Mononuclear cell (primary cell): ENCODE results near the gene ZCWPW1. TPM values are rescaled to one million over a fixed set of nuclear protein-coding genes. Genes with fewer than 3 reads are reported as not detected.

Experiments
- H3K27me3 ChIP-seq: 2 replicates; pipeline ENCODE4 v1.6.0; 2011; ENCODE audit warnings: low read length, control low read depth; ENCODE audit not compliant: insufficient read depth
- H3K4me1 ChIP-seq: 2 replicates; pipeline ENCODE4 v1.5.1; 2011; ENCODE audit warnings: mild to moderate bottlenecking, low read length, control low read depth; ENCODE audit not compliant: insufficient read depth
- H3K4me3 ChIP-seq: 2 replicates; pipeline ENCODE4 v1.5.1; 2011; ENCODE audit warnings: mild to moderate bottlenecking, low read length, moderate library complexity
- H3K9me3 ChIP-seq: 2 replicates; pipeline ENCODE4 v1.5.1; 2011; ENCODE audit warnings: low read depth, mild to moderate bottlenecking, control low read depth, low read length
- total RNA-seq: library from RNA; depleted of rRNA; stranded (reverse); fragments of >200 nt; gene quantifications from one replicate; pipeline ENCODE4 v1.2.3, GENCODE V29; 2012

The ZCWPW1 gene
- total RNA-seq, 1 donor: 3.3 TPM

DNA sequence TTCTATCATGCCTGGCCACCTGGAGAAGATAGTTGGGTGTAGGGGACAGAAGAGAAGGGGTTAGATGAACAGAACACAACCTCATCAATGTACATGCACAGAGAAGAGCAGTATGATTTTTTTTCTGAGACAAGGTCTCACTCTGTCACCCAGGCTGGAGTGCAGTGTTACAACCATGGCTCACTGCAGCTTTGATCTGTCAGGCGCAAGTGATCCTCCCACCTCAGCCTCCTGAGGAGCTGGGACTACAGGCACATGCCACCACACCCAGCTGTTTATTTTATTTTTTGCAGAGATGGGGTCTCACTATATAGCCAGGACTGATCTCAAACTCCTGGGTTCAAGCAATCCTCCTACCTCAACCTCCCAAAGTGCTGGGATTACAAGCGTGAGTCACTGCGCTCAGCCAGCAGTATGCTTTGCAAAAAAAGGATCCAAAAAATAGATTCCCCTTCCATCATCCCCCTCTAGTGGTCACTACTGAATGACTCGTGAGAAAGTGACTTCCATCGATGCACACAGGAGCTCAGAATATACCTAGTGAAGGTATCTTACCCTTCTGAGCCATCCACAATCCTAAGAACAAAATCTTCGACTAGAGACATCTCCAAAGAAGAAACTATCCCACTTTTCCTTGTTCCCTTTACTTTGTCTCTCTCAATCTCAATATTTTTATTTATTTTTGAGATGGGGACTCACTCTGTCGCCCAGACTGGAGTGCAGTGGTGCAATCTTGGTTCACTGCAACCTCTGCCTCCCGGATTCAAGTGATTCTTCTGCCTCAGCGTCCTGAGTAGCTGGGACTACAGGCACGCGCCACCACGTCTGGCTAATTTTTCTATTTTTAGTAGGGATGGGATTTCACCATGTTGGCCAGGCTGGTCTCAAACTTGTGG, 21.0 kb downstream of the ZCWPW1 start:
- H3K4me3 ChIP-seq: no peak overlapping the region
- H3K9me3 ChIP-seq: no peaks in the 10 kb centered on the region
- H3K4me1 ChIP-seq: peaks cover 7% of the 10 kb centered on the region
- H3K27me3 ChIP-seq: no peaks in the 10 kb centered on the region

DNA sequence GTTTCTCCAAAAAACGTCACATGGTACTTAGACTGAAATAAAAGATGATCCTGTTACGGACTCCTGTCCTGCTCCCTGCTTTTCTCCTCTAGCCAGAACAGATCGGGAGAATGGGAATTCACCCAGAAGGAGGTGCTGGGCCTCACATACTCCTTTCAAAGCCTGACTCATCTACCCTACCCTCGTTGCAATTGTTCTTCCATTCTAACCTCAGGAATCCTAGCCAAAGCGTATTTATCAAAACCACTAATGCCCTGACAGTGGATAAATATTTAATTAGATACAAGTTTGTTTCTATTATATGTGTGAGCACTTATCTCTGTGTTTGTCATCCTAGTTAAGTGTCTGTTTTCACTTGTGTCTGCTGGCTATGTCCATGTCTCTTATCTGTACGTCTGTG, 21.7 kb downstream of the ZCWPW1 start:
- Histone ChIP-seq H3K27me3 (no peaks in the 10 kb centered on the region), H3K4me1 (peaks cover 7% of the 10 kb centered on the region), H3K9me3 (no peaks in the 10 kb centered on the region), H3K4me3 (no peak overlapping the region)

DNA sequence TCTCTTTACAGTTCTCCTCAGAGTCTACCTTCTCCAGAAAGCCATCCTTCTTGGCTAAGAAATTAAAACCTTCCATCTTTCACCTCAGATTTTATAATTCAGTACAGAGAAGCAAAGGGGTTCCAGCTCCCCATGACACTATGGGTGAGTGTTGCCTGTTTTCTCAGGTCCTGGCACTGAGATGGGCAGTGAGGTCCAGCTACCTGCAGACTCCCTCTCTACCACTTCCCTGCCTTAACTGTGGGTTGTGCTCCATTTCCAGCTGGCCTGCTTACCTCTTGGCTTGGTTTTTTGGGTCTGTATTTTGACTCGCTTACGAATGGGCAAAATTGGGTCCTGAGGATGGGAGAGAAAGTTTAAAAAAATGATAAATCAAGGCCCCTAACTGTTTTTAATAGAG, 26.3 kb downstream of the ZCWPW1 start:
- H3K9me3 ChIP-seq: no peaks in the 10 kb centered on the region
- no peaks in the 10 kb centered on the region for H3K27me3 ChIP-seq
- H3K4me1 ChIP-seq: peaks cover 15% of the 10 kb centered on the region
- no peak overlapping the region for H3K4me3 ChIP-seq

DNA sequence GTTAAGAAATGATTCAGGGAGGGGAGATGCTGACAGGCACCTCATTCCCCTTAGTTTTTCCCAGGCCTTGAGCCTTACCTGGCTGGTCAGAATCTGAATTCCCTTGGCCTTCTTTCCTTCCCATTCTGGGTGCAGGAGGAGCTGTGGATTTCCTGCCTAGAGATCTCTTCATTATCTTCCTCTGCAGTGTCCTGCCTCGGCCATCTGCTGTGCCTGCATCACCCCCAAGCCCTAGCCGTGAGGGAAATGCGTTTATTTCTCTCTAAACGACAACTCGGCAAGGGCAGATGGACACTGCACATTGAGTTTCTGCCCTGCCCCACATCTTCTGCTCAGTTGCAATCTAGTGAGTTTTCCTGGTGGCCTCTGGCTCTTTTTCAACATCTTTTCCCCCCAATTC, 26.7 kb downstream of the ZCWPW1 start:
- Histone ChIP-seq H3K4me1 (peaks cover 19% of the 10 kb centered on the region), H3K27me3 (no peaks in the 10 kb centered on the region), H3K9me3 (no peaks in the 10 kb centered on the region), H3K4me3 (no peak overlapping the region)

DNA sequence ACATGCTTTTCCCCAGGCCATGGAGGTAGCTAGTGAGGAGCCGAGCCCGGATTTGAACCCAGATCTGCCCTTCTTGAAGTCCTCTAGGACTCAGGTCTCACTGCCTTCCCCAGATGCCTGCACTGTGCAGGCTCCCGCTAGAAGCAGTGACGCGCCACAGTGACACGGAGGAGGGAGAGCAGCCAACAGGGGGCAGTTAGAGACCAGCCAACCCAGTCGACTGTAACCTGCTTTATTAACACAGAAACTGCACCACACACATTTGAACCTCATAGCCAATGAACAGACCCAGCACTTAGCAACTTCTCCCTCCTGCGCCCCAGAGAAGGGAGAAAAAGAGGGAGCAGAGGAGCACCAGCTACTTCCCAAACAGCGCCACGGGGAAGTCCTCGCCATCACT, 27.8 kb downstream of the ZCWPW1 start:
- H3K9me3 ChIP-seq: no peaks in the 10 kb centered on the region
- H3K4me1 ChIP-seq: peaks cover 29% of the 10 kb centered on the region
- H3K27me3 ChIP-seq: no peaks in the 10 kb centered on the region

DNA sequence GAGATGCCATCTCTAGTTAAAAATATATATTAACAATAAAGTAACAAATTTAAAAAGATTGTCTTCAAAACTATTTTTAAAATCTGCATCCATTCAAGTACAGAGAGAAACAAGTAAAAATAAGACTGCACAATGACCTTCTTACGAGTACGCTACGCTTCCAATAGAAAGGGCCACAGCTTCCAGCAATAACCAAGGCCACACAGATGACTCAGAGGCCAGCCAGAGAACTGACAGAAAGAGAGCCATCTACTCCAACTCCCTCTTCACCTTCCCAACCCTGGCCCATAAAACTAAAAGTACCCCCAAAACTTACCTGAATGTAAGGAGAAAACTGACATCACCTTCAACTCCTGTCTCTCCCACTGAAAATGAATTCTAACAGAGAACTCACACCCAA, 28.5 kb downstream of the ZCWPW1 start:
- H3K4me1 ChIP-seq: peaks cover 35% of the 10 kb centered on the region
- H3K27me3 ChIP-seq: no peaks in the 10 kb centered on the region
- no peaks in the 10 kb centered on the region for H3K9me3 ChIP-seq
- H3K4me3 ChIP-seq: no peak overlapping the region

More for the DNA sequence above, 27.8 kb downstream of the ZCWPW1 start:
- H3K4me3 ChIP-seq: no peak overlapping the region

GRCh38 chr7:100398239-100398638, 30.3 kb downstream of the ZCWPW1 start:
- no peaks in the 10 kb centered on the region for H3K27me3 ChIP-seq
- H3K4me1 ChIP-seq: peaks cover 51% of the 10 kb centered on the region
- H3K4me3 ChIP-seq: no peak overlapping the region
- no peaks in the 10 kb centered on the region for H3K9me3 ChIP-seq

DNA sequence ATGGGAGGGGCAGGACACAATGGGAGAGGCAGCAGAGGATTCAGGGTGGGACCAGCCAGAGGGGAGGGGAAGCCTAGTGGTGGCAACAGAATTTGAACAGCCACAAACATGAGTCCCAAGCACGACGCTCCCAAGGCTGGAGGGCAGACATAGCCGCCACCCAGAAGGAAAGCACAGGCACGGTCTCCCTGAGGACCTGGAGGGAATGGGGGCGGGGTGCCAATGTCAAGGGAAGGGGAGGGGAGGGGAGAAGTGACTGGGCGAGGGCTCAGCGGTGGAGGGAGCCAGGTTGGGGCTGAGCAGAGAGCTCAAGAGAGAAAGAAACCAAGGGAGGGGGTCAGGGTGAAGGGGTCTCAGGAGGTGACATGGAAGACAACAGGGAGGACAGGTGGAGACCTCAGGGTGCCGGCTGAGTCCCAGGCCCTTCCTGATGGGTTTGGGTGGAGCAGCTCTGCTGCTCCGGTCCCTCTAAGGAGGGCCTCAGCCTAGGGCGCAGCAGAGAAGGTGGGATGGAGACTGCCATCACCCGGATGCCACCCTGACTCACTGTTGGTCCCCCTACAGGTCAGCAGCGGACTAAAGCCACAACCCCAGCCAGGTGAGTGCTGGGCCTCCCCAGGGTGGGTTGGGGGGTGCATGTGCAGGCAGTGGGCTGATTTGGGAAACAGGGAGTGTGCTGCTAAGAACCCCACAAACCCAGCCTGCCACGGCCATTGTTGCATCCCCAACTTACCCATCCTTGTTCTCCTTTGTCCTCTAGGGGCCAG, 31.0 kb downstream of the ZCWPW1 start:
- no peak overlapping the region for H3K4me3 ChIP-seq
- no peaks in the 10 kb centered on the region for H3K27me3 ChIP-seq
- no peaks in the 10 kb centered on the region for H3K9me3 ChIP-seq
- peaks cover 56% of the 10 kb centered on the region for H3K4me1 ChIP-seq

GRCh38 chr7:100396421-100396982, 32.0 kb downstream of the ZCWPW1 start:
- H3K27me3 ChIP-seq: no peaks in the 10 kb centered on the region
- H3K4me3 ChIP-seq: no peak overlapping the region
- H3K9me3 ChIP-seq: no peaks in the 10 kb centered on the region
- peaks cover 64% of the 10 kb centered on the region for H3K4me1 ChIP-seq

GRCh38 chr7:100394077-100394476, 34.4 kb downstream of the ZCWPW1 start:
- no peaks in the 10 kb centered on the region for H3K9me3 ChIP-seq
- no peaks in the 10 kb centered on the region for H3K27me3 ChIP-seq
- H3K4me1 ChIP-seq: peaks cover 64% of the 10 kb centered on the region
- H3K4me3 ChIP-seq: no peak overlapping the region

DNA sequence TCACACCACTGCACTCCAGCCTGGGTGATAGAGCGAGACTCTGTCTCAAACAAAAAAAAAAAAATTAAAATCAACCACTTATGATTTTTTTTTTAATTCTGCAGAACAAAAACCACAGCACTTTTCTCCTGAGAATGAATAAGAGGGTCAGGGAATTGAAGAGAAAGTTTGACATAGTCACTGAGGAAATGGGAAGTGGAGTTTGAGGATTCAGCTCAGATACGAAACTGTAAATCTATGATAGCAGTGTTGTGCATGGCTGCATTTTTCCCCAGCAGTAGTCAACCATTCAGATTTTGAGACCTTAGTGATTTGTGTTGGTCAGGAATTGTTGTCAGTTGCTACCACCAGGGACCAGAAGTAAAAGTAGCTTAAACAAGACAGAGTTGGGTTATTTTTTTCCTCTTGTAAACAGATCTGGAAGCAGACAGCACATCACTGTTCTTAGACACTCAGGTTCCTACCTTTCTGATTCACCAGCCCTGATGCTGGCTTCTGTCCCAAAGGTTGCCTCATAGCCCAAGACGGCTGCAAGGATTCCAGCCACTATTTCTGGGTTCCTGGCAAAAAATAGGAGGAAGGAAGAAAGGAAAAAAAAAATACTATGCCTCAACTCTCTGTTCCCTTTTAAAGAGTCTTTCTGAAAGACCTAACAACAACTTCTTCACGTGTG, 35.1 kb downstream of the ZCWPW1 start:
- no peaks in the 10 kb centered on the region for H3K9me3 ChIP-seq
- no peak overlapping the region for H3K4me3 ChIP-seq
- H3K27me3 ChIP-seq: no peaks in the 10 kb centered on the region
- peaks cover 60% of the 10 kb centered on the region for H3K4me1 ChIP-seq

DNA sequence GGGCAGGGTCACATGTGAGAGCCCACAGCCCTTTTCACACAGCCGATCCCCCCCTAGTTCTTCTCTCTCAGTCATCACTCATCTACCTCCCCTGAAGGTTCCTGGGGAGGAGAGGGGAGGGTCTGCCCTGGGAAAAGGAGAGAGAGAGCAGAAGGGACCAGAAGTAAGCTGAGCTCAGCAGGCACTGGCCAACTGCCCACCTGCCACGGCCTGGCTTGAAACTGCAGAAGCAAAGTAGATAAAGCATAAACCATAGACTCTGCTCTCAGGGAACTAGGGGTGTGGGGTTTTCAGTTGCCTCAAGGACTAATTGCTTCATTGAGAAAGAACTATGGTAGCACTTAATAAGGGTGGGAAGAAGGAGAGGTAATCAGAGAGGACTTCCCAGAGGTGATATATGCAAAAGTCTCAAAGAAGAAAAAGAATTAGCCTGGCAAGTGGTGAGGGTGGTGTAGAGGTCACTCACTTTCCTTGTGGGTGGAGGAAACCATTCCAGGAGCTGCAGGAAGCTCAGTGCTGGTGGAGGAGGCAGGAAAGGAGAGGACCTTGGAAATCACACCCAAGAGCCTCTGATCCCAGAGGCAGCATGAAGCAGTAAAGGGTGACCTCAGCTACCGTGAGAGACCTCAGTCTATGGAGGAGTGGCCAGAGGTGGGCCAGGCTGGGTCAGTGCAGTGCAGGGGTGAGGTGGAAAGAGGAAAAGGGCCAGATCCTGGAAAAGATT, 38.1 kb downstream of the ZCWPW1 start:
- H3K4me1 ChIP-seq: peaks cover 41% of the 10 kb centered on the region
- no peaks in the 10 kb centered on the region for H3K27me3 ChIP-seq
- no peaks in the 10 kb centered on the region for H3K9me3 ChIP-seq
- no peak overlapping the region for H3K4me3 ChIP-seq

DNA sequence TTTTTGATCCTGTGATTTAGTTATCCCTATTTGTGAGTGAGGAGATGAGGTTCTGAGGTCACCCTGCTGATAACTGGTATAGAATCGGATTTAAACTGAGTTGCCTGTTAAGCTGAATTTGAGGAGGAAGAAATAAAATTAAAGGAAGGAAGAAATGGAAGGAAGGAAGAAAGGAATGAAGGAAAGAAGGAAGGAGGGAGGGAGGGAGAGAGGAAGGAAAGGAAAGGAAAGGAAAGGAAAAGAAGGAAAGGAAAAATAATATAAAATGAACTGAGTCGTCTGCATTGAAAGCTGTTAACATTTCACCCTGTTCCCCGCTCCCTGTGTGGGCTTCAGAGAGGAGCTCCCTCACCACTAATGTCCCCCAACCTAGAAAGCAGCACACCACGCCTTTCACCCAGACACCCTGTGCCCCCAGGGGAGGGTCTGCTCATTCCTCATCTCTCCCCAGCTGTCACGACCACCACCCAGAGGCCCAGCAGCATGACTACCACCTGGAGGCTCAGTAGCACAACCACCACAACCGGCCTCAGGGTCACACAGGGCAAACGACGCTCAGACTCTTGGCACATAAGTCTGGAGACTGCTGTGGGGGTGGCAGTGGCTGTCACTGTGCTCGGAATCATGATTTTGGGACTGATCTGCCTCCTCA, 38.9 kb downstream of the ZCWPW1 start:
- peaks cover 36% of the 10 kb centered on the region for H3K4me1 ChIP-seq
- no peaks in the 10 kb centered on the region for H3K9me3 ChIP-seq
- H3K4me3 ChIP-seq: no peak overlapping the region
- no peaks in the 10 kb centered on the region for H3K27me3 ChIP-seq

DNA sequence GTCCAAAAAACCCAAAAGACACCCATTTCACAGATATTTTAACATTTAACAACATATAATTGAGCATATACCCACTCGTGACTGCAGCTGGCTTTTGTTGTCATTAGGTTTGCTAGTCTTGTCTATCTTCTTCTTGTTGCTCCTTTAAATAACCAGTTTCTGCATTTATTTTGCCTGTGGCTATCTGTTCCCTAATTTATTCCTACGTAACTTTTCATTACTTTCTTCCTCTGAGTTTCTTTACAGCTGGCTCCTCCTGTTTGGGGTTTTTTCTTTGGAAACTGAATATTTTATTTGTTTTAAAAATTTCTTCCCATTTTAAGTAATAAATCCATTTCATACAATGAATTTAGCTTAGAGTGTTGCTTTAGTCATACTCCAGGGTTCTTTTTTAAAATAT, 40.8 kb downstream of the ZCWPW1 start:
- H3K4me1 ChIP-seq: peaks cover 34% of the 10 kb centered on the region
- no peaks in the 10 kb centered on the region for H3K9me3 ChIP-seq
- no peak overlapping the region for H3K4me3 ChIP-seq
- H3K27me3 ChIP-seq: no peaks in the 10 kb centered on the region
